Astrocyte of the spinal cord (primary cell): ENCODE results near the gene TMPRSS7.

ENCODE experiments used
- DNase-seq: peaks from one replicate; pipeline ENCODE4 v3.0.0; 2011; ENCODE audit warnings: low read depth, low spot score
- H3K4me3 ChIP-seq: 2 replicates; pipeline ENCODE4 v1.5.1; 2011; ENCODE audit warnings: low read depth, mild to moderate bottlenecking, low read length, moderate library complexity
- CTCF ChIP-seq: IDR thresholded peaks from 2 replicates; pipeline ENCODE4 v1.5.1; 2012; ENCODE audit warnings: low read depth, mild to moderate bottlenecking, low read length, inconsistent platforms
- in situ Hi-C: cut with HindIII; loops from 2 replicates; pipeline ENCODE4 v1.10.0; 2017; ENCODE audit warnings: low sequenced_read_pairs

Gene TMPRSS7

GRCh38 chr3:112129925-112130637 lies 95.5 kb downstream of the TMPRSS7 start:
- DNase-seq, result no peak
- TF ChIP-seq CTCF, result no peak
- in situ Hi-C loops, result no loop called here
- H3K4me3 ChIP-seq, result no peak overlapping the region

GRCh38 chr3:112130638-112130993 lies 96.1 kb downstream of the TMPRSS7 start:
- in situ Hi-C loops, result no loop called here
- TF ChIP-seq CTCF, result no peak
- no peak overlapping the region for H3K4me3 ChIP-seq
- no peak for DNase-seq
